Measurements from ENCODE around the gene GLOD5.

DNA sequence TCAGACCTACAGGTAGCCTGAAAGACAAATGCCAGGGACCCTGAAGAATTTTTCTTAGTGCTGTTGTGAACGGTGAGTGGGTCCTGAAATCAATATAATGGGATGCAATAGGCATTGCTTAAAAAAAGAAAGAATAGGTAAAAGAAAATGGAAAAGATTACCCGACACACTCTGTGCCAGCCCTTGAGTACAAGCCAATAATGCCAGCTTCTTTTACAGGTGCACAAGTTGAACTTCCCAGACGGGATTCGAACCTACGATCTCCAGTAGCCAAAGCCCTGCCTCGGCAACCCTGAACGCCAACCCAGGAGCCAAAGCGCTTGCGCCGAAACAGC is 24.7 kb upstream of the GLOD5 start:
- no peak for TF ChIP-seq CTCF (IDR thresholded peaks at IDR 0.05; ENCODE audit: low read depth, low read length)
- no peak for TF ChIP-seq EZH2phosphoT487 (IDR thresholded peaks at IDR 0.05; ENCODE audit: low read depth)

All from OCI-LY3 (cell line).